ENCODE data around the gene WFDC10B.

Gene WFDC10B

GRCh38 chr20:45685896-45686295 lies 18.9 kb downstream of the WFDC10B start:
- Histone ChIP-seq H3K4me2 (ENCODE audit: insufficient read depth, low read length) (no peak overlapping the region), H3K36me3 (ENCODE audit: insufficient read depth, low read length) (no peaks in the 10 kb centered on the region), H4K20me1 (ENCODE audit: insufficient read depth, low read length) (no peaks in the 10 kb centered on the region), H3K4me1 (ENCODE audit: insufficient read depth, low read length) (no peaks in the 10 kb centered on the region), H3K4me3 (ENCODE audit: low read depth in 1 of 2, low read length in 2 of 2) (no peak overlapping the region), H2AFZ (ENCODE audit: low read depth, low read length) (no peak overlapping the region), H3K9ac (ENCODE audit: low read depth, low read length) (no peak overlapping the region), H3K27me3 (ENCODE audit: insufficient read depth, low read length, poor library complexity) (no peaks in the 10 kb centered on the region), H3K79me2 (ENCODE audit: insufficient read depth, low read length) (no peaks in the 10 kb centered on the region), H3K27ac (ENCODE audit: low read length) (no peak overlapping the region), H3K9me3 (ENCODE audit: insufficient read depth, low read length, severe bottlenecking) (no peaks in the 10 kb centered on the region)
- ATAC-seq (ENCODE audit: insufficient read depth, low read depth) (no peak), DNase-seq (no peak)
- TF ChIP-seq EZH2 (IDR thresholded peaks at IDR 0.05; ENCODE audit: borderline replicate concordance, low read depth, low read length, severe bottlenecking): no peak
- TF ChIP-seq CTCF (IDR thresholded peaks at IDR 0.05; ENCODE audit: borderline replicate concordance, extremely low read depth, low read length, poor library complexity, severe bottlenecking): peak; percentile 53

- H3K79me2 ChIP-seq (ENCODE audit: insufficient read depth, low read length): no peaks in the 10 kb centered on the region
- H3K4me1 ChIP-seq (ENCODE audit: insufficient read depth, low read length): no peaks in the 10 kb centered on the region
- ATAC-seq (ENCODE audit: insufficient read depth, low read depth): no peak
- H2AFZ ChIP-seq (ENCODE audit: low read depth, low read length): no peak overlapping the region
- H3K9me3 ChIP-seq (ENCODE audit: insufficient read depth, low read length, severe bottlenecking): peaks cover 20% of the 10 kb centered on the region
- DNase-seq: no peak
- H3K9ac ChIP-seq (ENCODE audit: low read depth, low read length): no peak overlapping the region
- no peaks in the 10 kb centered on the region for H3K36me3 ChIP-seq (ENCODE audit: insufficient read depth, low read length)
- H4K20me1 ChIP-seq (ENCODE audit: insufficient read depth, low read length): no peaks in the 10 kb centered on the region
- H3K4me2 ChIP-seq (ENCODE audit: insufficient read depth, low read length): no peak overlapping the region
- H3K4me3 ChIP-seq (ENCODE audit: low read depth in 1 of 2, low read length in 2 of 2): no peak overlapping the region
- TF ChIP-seq CTCF (IDR thresholded peaks at IDR 0.05; ENCODE audit: borderline replicate concordance, extremely low read depth, low read length, poor library complexity, severe bottlenecking): no peak
- no peak for TF ChIP-seq EZH2 (IDR thresholded peaks at IDR 0.05; ENCODE audit: borderline replicate concordance, low read depth, low read length, severe bottlenecking)
- no peaks in the 10 kb centered on the region for H3K27me3 ChIP-seq (ENCODE audit: insufficient read depth, low read length, poor library complexity)
- no peak overlapping the region for H3K27ac ChIP-seq (ENCODE audit: low read length)
Observed at GRCh38 chr20:45679650-45680049, 25.2 kb downstream of the WFDC10B start.

GRCh38 chr20:45672765-45673164 lies 32.1 kb downstream of the WFDC10B start:
- no peaks in the 10 kb centered on the region for H3K79me2 ChIP-seq (ENCODE audit: insufficient read depth, low read length)
- peaks cover 8% of the 10 kb centered on the region for H3K27me3 ChIP-seq (ENCODE audit: insufficient read depth, low read length, poor library complexity)
- H3K36me3 ChIP-seq (ENCODE audit: insufficient read depth, low read length): no peaks in the 10 kb centered on the region
- ATAC-seq (ENCODE audit: insufficient read depth, low read depth): no peak
- no peaks in the 10 kb centered on the region for H3K9me3 ChIP-seq (ENCODE audit: insufficient read depth, low read length, severe bottlenecking)
- no peaks in the 10 kb centered on the region for H4K20me1 ChIP-seq (ENCODE audit: insufficient read depth, low read length)
- H3K4me3 ChIP-seq (ENCODE audit: low read depth in 1 of 2, low read length in 2 of 2): no peak overlapping the region
- no peak overlapping the region for H3K4me2 ChIP-seq (ENCODE audit: insufficient read depth, low read length)
- H3K9ac ChIP-seq (ENCODE audit: low read depth, low read length): no peak overlapping the region
- no peak for TF ChIP-seq CTCF (IDR thresholded peaks at IDR 0.05; ENCODE audit: borderline replicate concordance, extremely low read depth, low read length, poor library complexity, severe bottlenecking)
- no peak for TF ChIP-seq EZH2 (IDR thresholded peaks at IDR 0.05; ENCODE audit: borderline replicate concordance, low read depth, low read length, severe bottlenecking)
- no peak overlapping the region for H3K27ac ChIP-seq (ENCODE audit: low read length)
- H2AFZ ChIP-seq (ENCODE audit: low read depth, low read length): no peak overlapping the region
- H3K4me1 ChIP-seq (ENCODE audit: insufficient read depth, low read length): no peaks in the 10 kb centered on the region
- DNase-seq: no peak

- H3K27me3 ChIP-seq (ENCODE audit: insufficient read depth, low read length, poor library complexity): peaks cover 15% of the 10 kb centered on the region
Observed at GRCh38 chr20:45670139-45670538, 34.7 kb downstream of the WFDC10B start, which contains the start of gene WFDC11. WFDC11 (minus strand) TSS chr20:45670239; CDS start chr20:45650600, 19,639 bp downstream.

More at GRCh38 chr20:45670139-45670538, 34.7 kb downstream of the WFDC10B start, which contains the start of gene WFDC11:
- Histone ChIP-seq H3K36me3 (ENCODE audit: insufficient read depth, low read length) (no peaks in the 10 kb centered on the region), H2AFZ (ENCODE audit: low read depth, low read length) (no peak within 1 kb of the TSS), H3K4me1 (ENCODE audit: insufficient read depth, low read length) (no peaks in the 10 kb centered on the region), H3K4me2 (ENCODE audit: insufficient read depth, low read length) (no peak within 1 kb of the TSS), H4K20me1 (ENCODE audit: insufficient read depth, low read length) (no peaks in the 10 kb centered on the region), H3K79me2 (ENCODE audit: insufficient read depth, low read length) (no peaks in the 10 kb centered on the region), H3K9me3 (ENCODE audit: insufficient read depth, low read length, severe bottlenecking) (no peaks in the 10 kb centered on the region), H3K27ac (ENCODE audit: low read length) (no peak within 1 kb of the TSS), H3K4me3 (ENCODE audit: low read depth in 1 of 2, low read length in 2 of 2) (no peak within 1 kb of the TSS), H3K9ac (ENCODE audit: low read depth, low read length) (no peak within 1 kb of the TSS)
- no peak for TF ChIP-seq EZH2 (IDR thresholded peaks at IDR 0.05; ENCODE audit: borderline replicate concordance, low read depth, low read length, severe bottlenecking)
- TF ChIP-seq CTCF (IDR thresholded peaks at IDR 0.05; ENCODE audit: borderline replicate concordance, extremely low read depth, low read length, poor library complexity, severe bottlenecking): no peak
- no peak for DNase-seq
- no peak for ATAC-seq (ENCODE audit: insufficient read depth, low read depth)

Measured in DND-41 (cell line).